Measurements from ENCODE around the gene AHCYL2.

DNA sequence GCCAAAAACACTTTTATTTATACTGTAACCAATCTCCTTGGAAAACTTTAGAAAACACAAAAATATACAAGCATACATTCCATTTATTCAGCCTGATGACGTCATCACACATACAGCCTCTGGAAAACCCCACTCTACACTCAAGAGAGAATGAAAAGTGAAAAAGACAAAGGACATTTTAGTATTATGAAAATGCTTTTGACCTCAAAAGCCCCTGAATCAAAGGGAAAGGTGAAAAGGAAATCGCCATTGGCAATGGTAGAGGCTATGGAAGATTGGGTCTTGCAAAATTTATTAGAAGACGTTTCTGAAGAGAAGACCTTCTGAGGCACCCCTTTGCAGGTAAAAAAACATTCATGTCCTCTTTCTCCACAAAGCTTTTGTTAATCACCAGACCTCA, 126.5 kb downstream of the AHCYL2 start:
- TF ChIP-seq, protein P1, sequence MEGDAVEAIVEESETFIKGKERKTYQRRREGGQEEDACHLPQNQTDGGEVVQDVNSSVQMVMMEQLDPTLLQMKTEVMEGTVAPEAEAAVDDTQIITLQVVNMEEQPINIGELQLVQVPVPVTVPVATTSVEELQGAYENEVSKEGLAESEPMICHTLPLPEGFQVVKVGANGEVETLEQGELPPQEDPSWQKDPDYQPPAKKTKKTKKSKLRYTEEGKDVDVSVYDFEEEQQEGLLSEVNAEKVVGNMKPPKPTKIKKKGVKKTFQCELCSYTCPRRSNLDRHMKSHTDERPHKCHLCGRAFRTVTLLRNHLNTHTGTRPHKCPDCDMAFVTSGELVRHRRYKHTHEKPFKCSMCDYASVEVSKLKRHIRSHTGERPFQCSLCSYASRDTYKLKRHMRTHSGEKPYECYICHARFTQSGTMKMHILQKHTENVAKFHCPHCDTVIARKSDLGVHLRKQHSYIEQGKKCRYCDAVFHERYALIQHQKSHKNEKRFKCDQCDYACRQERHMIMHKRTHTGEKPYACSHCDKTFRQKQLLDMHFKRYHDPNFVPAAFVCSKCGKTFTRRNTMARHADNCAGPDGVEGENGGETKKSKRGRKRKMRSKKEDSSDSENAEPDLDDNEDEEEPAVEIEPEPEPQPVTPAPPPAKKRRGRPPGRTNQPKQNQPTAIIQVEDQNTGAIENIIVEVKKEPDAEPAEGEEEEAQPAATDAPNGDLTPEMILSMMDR (IDR thresholded peaks at IDR 0.05) = no peak
- no peak for TF ChIP-seq POLR2AphosphoS5 (IDR thresholded peaks at IDR 0.05)
